ENCODE measurements around the gene INPP4A. TPM values are rescaled to one million over a fixed set of nuclear protein-coding genes. Genes with fewer than 3 reads are reported as not detected.

Gene INPP4A
- polyA plus RNA-seq, 1 donor (not counting 4 experiments of a cell fraction or from before 2014, with no cell fraction given), result 10.7 TPM

DNA sequence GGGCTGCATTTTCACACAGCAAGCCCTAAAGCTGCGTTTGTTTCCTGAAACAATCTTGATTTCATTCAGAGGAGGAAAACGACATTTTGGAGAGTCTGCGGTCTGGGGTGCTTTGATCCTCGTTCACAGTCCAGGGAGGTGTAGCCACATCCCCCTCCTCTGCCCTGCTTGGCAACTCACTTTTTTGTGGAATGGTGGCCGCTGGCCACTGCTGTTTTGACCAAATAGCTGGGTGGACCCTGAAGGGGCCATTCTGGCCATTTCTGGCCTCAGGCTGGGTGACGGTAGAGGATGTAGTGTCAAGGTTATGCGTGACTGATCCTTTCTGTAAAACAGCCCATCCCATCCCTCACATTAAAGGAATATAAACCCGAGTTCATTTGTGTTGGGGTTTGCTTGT is 62.2 kb downstream of the INPP4A start:
- Histone ChIP-seq H3K27me3 (ENCODE audit: control insufficient read depth, extremely low read depth, insufficient read depth, low read length) (no peaks in the 10 kb centered on the region), H3K36me3 (ENCODE audit: control insufficient read depth in 2 of 2, extremely low read depth in 1 of 2, insufficient read depth in 2 of 2, low read length in 2 of 2) (no peaks in the 10 kb centered on the region), H3K4me2 (ENCODE audit: control insufficient read depth, extremely low read depth, insufficient read depth, low read depth, low read length) (no peak overlapping the region), H4K20me1 (ENCODE audit: control insufficient read depth, extremely low read depth, insufficient read depth, low read length) (no peaks in the 10 kb centered on the region), H3K9me1 (ENCODE audit: control insufficient read depth, extremely low read depth, insufficient read depth, low read length) (no peaks in the 10 kb centered on the region), H3K79me2 (ENCODE audit: control insufficient read depth, insufficient read depth, low read length) (no peaks in the 10 kb centered on the region), H3K4me1 (ENCODE audit: control insufficient read depth, extremely low read depth, insufficient read depth, low read length) (peaks cover 4% of the 10 kb centered on the region), H3K9me3 (ENCODE audit: control insufficient read depth, low read depth, low read length) (no peaks in the 10 kb centered on the region), H3K27ac (ENCODE audit: control insufficient read depth, insufficient read depth, low read length) (no peak overlapping the region), H3K4me3 (ENCODE audit: control insufficient read depth in 2 of 3, extremely low read depth in 1 of 3, insufficient read depth in 2 of 3, low read depth in 1 of 3, low read length in 3 of 3) (no peak overlapping the region), H2AFZ (ENCODE audit: control insufficient read depth, low read length) (no peak overlapping the region), H3K9ac (ENCODE audit: control insufficient read depth, extremely low read depth, insufficient read depth, low read length) (no peak overlapping the region)
- dilution Hi-C loops (cut with MboI; ENCODE audit: extremely low pct_ligation_motif_present, low sequenced_read_pairs), result no loop called here
- no peak for FAIRE-seq
- DNase-seq (ENCODE audit: low read depth, low spot score), result no peak
- no peak for TF ChIP-seq EZH2 (IDR thresholded peaks at IDR 0.05; ENCODE audit: low read length)
- TF ChIP-seq, protein P1, sequence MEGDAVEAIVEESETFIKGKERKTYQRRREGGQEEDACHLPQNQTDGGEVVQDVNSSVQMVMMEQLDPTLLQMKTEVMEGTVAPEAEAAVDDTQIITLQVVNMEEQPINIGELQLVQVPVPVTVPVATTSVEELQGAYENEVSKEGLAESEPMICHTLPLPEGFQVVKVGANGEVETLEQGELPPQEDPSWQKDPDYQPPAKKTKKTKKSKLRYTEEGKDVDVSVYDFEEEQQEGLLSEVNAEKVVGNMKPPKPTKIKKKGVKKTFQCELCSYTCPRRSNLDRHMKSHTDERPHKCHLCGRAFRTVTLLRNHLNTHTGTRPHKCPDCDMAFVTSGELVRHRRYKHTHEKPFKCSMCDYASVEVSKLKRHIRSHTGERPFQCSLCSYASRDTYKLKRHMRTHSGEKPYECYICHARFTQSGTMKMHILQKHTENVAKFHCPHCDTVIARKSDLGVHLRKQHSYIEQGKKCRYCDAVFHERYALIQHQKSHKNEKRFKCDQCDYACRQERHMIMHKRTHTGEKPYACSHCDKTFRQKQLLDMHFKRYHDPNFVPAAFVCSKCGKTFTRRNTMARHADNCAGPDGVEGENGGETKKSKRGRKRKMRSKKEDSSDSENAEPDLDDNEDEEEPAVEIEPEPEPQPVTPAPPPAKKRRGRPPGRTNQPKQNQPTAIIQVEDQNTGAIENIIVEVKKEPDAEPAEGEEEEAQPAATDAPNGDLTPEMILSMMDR (optimal IDR thresholded peaks at IDR 0.05 in 1 of 3, IDR thresholded peaks at IDR 0.05 in 1 of 3, conservative IDR thresholded peaks at IDR 0.05 in 1 of 3; ENCODE audit: extremely low read depth in 1 of 3, insufficient read depth in 2 of 3, low read length in 3 of 3), result no peak

DNA sequence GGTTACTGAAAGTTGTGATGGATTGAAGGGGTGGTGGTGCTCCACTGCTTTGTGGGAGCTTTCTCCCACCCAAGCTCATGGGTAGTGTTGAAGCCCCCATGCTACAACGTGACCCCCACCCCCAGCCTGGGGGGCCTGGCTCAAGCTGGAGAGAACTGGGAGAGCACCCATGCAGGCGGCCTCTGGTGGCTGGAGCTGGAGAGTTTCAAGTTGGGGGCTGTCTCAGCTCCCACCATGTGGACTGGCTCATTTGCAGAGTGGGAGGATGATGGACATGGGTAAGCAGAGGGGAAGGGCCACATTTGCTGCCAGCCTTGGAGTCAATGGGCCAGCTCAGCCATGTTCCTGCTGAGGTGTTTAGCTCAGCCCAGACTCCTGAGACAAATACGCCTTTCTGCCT is 62.8 kb downstream of the INPP4A start:
- no peaks in the 10 kb centered on the region for H3K79me2 ChIP-seq (ENCODE audit: control insufficient read depth, insufficient read depth, low read length)
- TF ChIP-seq EZH2 (IDR thresholded peaks at IDR 0.05; ENCODE audit: low read length), result no peak
- TF ChIP-seq, protein P1 (optimal IDR thresholded peaks at IDR 0.05 in 1 of 3, IDR thresholded peaks at IDR 0.05 in 1 of 3, conservative IDR thresholded peaks at IDR 0.05 in 1 of 3; ENCODE audit: extremely low read depth in 1 of 3, insufficient read depth in 2 of 3, low read length in 3 of 3), result no peak
- no peaks in the 10 kb centered on the region for H3K36me3 ChIP-seq (ENCODE audit: control insufficient read depth in 2 of 2, extremely low read depth in 1 of 2, insufficient read depth in 2 of 2, low read length in 2 of 2)
- FAIRE-seq (no peak), DNase-seq (ENCODE audit: low read depth, low spot score) (no peak)
- dilution Hi-C loops (cut with MboI; ENCODE audit: extremely low pct_ligation_motif_present, low sequenced_read_pairs), result no loop called here
- no peak overlapping the region for H3K4me3 ChIP-seq (ENCODE audit: control insufficient read depth in 2 of 3, extremely low read depth in 1 of 3, insufficient read depth in 2 of 3, low read depth in 1 of 3, low read length in 3 of 3)
- no peak overlapping the region for H3K9ac ChIP-seq (ENCODE audit: control insufficient read depth, extremely low read depth, insufficient read depth, low read length)
- no peaks in the 10 kb centered on the region for H3K27me3 ChIP-seq (ENCODE audit: control insufficient read depth, extremely low read depth, insufficient read depth, low read length)
- H2AFZ ChIP-seq (ENCODE audit: control insufficient read depth, low read length), result no peak overlapping the region
- H3K4me2 ChIP-seq (ENCODE audit: control insufficient read depth, extremely low read depth, insufficient read depth, low read depth, low read length), result no peak overlapping the region
- no peaks in the 10 kb centered on the region for H4K20me1 ChIP-seq (ENCODE audit: control insufficient read depth, extremely low read depth, insufficient read depth, low read length)
- no peak overlapping the region for H3K27ac ChIP-seq (ENCODE audit: control insufficient read depth, insufficient read depth, low read length)
- peaks cover 4% of the 10 kb centered on the region for H3K4me1 ChIP-seq (ENCODE audit: control insufficient read depth, extremely low read depth, insufficient read depth, low read length)
- no peaks in the 10 kb centered on the region for H3K9me1 ChIP-seq (ENCODE audit: control insufficient read depth, extremely low read depth, insufficient read depth, low read length)
- H3K9me3 ChIP-seq (ENCODE audit: control insufficient read depth, low read depth, low read length), result no peaks in the 10 kb centered on the region
